GDM1 (cell line): Measurements from ENCODE around the gene NDOR1.

Experiments
- DNase-seq: peaks from one replicate; lab custom pipeline; 2025; lab: John Stamatoyannopoulos, UW

NDOR1 gene

DNA sequence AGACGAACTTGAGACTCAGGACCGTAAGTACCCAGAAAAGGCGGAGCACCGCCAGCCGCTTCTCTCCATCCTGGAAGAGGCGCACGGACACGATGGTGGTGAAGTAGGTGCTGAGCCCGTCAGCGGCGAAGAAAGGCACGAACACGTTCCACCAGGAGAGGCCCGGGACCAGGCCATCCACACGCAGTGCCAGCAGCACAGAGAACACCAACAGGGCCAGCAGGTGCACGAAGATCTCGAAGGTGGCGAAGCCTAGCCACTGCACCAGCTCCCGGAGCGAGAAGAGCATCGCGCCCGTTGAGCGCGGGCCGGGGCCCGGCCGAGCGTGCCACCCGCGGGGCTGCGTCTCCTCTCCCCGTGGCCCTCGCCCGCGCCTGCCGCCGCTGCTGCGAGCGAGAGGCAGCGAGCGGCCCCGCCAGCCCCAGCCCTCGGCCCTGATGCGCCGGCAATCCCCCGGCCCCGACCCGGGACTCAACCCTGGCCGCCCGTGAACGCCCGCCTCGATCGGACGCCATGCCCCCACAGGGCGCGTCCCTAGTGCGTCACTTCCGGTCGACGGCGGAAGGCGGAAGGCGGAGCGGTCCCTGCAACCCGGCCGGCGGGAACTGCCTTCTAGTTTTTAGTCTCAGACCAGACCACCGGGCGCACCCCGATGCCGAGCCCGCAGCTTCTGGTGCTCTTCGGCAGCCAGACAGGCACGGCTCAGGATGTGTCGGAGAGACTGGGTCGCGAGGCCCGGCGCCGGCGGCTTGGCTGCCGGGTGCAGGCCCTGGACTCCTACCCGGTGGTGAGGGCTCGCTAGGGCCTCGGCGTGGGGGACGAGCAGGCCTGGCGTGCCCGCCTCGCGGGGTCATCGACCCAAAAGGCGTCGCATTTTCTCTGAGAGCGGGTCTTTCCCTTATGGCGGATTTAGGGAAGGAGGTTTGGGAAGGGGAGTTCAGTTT lies at the start of gene NDOR1, which contains the start of gene TMEM203:
Gene NDOR1 (plus strand): TSS at position 575 of the 944 bp plus-strand sequence. CDS start 78 bp downstream, at position 653.
Gene TMEM203 (minus strand): TSS at position 523 of the 944 bp plus-strand sequence. CDS start 234 bp downstream, at position 289.
- peak; percentile 64 for DNase-seq

DNA sequence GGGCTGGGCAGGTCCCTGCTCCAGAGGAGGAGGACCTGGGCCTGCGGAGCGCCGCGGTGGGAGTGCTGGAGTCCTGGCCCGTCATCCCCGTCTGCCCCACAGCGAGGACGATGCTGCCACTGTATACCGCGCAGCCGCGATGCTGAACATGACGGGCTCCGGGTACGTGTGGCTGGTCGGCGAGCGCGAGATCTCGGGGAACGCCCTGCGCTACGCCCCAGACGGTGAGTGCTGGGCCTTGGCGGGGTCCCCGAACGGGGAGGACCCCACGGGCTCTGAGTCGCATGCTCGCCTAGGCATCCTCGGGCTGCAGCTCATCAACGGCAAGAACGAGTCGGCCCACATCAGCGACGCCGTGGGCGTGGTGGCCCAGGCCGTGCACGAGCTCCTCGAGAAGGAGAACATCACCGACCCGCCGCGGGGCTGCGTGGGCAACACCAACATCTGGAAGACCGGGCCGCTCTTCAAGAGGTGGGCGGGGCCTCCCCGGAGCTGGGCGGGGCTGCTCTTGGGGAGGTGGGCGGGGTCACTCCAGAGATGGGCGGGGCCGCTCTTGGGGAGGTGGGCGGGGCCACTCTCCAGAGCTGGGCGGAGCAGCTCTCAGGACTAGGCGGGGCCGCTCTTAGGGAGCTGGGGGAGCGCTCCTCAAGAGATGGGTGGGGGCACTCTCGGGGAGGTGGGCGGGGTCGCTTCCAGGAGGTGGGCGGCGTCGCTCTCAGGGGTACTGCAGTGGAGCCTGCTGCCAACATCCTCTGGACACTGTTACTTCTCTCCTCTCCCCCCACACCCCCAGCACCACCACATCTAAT lies 48.7 kb upstream of the NDOR1 start:
- no peak for DNase-seq

DNA sequence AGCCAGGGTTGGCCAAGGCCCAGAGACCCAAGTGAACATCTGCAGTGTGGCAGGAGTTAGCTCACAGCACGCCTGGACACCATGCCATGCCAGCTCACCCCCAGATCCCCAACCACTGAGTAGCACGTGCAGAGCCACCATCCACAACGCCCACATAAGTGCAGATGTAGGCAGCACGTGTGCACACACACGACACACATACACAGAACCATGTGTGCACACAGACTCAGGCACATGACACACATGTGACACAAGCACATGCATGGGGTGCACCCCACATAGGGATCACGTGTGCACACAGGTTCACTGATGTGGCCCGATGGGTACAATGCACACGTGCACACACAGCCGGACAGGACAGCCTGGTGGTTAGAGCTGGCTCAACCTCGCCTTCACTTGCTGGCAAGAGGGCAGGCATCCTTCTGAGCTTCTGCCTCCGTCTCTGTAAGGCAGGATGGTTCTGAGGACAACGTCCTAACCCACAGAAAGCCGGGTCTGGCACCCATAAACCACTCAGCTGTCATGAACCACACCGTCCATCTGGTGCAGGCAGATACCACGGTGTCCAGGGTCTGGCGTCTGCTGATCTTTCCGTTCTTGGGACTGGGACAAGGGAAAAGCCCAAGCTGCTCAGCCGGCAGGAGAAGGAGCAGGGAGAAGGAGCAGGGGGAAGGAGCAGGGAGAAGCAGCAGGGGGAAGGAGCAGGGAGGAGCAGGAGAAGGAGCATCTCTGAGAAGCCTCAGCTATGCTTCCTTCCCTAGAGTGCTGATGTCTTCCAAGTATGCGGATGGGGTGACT lies 47.7 kb upstream of the NDOR1 start:
- DNase-seq = no peak

DNA sequence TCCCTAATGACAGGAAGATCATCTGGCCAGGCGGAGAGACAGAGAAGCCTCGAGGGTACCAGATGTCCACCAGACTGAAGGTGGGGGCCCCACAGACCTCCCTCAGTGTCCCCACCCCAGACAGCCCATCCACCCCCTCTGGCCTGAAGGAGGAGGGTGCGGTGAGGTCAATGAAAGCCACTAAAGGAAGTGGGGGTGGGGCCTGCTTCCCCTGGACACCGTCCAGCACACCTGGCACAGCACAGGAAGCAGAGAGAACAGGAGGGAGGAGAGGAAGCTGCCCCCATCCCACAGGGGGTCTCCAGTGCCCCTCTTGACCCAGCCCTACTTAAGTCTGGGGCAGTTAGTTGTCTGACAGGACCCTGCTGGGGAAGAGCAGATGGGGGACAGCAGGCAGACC lies 46.9 kb upstream of the NDOR1 start:
- no peak for DNase-seq

DNA sequence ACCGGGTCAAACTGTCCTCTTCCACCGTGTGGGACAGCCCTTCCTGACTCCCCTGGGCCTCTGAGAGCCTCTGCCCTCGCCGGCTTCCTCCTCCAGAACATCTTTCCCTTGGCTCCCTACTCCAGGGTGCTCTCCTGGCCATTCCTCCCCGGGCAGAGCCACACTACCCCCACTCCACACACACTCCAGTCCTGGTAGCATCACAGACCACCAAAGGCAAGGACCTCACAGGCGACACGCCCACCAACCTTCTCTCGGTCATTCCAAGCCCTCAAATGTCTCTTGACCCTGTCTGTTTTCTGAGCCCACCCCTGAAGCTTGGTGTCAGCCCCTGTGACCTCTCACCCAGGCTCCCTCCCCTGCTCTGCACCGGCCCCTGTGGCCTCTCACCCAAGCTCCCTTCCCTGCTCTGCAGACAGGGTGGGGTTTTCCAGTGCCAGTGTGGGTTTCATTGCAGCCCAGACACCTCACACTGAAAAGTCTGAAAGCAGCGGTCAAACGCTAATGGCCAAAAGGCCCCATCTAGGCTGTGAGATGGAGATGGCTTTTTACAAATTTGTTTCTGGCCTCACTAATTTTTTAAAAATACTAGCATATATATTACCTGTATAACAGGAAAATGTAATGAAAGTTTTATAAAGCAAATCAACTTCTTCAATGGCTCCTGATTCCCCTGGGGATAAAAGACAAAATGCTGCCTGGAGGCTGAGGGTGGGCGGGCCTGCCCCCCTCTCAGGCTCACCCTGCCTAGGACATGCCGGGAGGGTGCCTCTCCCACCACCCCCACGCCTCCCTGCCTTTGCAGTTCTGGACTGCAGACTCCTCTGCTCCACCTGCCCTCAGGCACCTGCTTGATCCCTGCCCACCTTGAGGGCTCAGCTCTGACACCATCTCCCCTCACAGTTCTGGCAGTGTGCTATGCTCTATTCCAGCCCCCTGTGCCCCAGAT lies 46.1 kb upstream of the NDOR1 start:
- no peak for DNase-seq

DNA sequence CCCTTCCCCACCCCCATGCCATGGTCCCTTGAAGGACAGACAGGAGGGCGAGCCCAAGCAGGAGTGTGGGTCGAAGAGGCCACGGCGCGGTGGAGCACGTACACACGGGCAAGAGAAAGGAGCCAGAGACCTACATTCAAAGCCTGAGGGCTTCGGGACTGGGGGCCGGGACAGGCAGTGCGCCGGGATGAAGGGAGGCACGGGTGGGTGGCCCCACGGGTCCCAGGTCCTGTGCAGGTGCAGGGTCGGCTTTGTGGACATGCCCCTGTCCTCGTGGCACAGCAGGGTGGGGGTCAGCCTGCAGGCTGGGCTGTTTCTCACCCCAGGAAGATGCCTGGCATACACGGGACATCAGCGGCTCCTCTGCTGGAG lies 45.5 kb upstream of the NDOR1 start:
- no peak for DNase-seq

DNA sequence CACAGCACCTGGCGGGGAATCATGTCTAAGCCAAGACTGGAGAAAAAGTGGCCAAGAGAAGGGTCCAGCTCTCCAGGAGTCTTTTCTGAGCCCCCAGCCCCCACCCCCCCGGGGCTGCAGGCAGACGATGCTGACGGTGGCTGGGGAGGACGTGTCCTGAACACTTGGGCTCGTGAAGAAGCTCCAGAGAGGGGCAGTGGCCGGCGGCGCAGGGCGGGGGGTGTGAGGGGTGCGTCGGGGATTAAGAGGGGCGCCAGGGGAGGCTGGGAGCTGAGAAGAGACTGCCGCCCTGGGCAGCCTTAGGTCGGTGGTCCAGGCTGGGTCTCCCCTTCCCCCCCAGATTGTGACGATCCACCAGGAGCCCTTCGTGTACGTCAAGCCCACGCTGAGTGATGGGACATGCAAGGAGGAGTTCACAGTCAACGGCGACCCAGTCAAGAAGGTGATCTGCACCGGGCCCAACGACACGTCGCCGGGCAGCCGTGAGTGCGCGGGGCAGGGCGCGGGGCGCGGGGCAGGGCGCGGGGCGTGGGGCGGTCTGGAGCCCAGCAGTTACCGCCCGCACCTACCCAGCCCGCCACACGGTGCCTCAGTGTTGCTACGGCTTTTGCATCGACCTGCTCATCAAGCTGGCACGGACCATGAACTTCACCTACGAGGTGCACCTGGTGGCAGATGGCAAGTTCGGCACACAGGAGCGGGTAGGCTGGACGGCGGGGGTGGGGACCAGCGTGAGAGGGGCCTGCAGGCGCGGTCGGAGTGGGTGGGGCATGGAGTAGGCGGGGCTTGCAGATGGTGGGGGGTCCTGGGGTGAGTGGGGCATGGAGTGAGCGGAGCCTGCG lies 44.6 kb upstream of the NDOR1 start:
- no peak for DNase-seq

DNA sequence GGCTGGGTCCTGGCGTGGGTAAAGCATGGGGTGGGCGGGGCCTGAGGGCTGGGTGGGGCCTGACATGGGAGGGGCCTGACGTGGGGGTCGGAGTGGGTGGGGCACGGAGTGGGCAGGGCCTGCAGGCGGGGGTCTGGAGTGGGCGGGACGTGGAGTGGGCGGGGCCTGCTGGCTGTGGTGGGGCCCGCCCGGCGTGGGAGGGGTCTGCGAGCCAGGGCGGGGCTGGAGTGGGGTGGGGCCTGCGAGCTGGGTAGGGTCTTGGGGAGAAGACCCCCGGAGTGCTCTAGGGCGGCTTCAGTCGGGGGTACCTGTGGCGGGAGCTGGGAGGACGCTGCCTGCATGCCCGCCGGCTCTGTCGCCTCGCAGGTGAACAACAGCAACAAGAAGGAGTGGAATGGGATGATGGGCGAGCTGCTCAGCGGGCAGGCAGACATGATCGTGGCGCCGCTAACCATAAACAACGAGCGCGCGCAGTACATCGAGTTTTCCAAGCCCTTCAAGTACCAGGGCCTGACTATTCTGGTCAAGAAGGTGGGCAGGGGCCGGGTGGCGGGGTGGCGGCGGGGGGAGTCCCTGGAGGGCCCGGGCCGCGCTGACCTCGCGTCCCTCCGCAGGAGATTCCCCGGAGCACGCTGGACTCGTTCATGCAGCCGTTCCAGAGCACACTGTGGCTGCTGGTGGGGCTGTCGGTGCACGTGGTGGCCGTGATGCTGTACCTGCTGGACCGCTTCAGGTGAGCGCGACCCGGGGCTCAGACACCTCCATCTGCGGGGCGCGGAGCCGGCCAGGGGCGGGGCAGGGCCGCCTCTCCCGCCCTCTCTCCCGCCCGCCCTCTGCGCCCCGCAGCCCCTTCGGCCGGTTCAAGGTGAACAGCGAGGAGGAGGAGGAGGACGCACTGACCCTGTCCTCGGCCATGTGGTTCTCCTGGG lies 43.7 kb upstream of the NDOR1 start:
- no peak for DNase-seq

DNA sequence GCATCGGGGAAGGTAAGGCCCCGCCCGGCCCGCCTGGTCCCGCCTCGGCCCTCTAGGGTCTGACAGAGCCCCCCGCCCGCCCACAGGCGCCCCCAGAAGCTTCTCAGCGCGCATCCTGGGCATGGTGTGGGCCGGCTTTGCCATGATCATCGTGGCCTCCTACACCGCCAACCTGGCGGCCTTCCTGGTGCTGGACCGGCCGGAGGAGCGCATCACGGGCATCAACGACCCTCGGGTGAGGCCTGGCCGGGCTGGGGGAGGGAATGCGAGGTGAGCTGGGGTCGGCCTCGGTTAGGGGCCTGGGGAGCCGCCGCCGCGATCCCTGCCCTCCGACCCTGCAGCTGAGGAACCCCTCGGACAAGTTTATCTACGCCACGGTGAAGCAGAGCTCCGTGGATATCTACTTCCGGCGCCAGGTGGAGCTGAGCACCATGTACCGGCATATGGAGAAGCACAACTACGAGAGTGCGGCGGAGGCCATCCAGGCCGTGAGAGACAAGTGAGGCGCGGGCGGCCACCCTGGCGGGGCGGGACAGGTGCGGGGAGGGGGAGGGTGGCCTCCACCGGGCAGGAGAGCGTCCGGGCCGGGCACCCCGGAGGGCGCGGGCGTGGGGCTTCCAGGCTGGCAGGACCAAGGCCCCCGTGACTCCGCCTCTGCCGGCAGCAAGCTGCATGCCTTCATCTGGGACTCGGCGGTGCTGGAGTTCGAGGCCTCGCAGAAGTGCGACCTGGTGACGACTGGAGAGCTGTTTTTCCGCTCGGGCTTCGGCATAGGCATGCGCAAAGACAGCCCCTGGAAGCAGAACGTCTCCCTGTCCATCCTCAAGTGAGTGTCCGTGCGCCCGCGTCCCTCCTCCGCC lies 42.8 kb upstream of the NDOR1 start:
- DNase-seq = no peak

DNA sequence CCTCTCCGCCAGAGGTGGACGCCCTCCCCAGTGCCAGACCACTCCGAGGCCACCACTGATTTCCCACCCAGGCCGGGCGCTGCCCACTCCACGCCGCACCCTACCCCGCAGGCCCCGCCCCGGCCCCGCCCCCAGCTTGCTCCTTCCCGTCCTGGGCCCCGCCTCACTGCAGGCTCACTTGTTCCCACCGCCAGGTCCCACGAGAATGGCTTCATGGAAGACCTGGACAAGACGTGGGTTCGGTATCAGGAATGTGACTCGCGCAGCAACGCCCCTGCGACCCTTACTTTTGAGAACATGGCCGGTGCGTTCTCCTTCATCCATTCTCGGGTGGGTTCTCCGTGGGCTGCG lies 42.2 kb upstream of the NDOR1 start:
- DNase-seq = no peak

DNA sequence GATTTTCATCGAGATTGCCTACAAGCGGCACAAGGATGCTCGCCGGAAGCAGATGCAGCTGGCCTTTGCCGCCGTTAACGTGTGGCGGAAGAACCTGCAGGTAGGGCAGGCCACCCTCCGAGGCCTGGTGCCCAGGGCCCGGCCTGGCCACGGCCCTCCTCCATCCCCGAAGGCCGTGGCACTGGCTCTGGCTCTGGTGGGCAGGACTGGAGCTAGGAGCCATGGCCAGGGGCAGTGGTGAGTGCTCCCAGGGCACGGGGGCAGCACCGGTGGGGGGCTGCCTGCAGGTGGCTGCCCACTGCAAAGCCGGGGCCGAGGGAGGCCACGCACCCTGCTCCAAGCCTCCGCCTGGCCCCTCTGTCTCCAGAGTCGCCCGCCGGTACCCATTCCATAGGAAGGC lies 41.7 kb upstream of the NDOR1 start:
- DNase-seq = no peak

DNA sequence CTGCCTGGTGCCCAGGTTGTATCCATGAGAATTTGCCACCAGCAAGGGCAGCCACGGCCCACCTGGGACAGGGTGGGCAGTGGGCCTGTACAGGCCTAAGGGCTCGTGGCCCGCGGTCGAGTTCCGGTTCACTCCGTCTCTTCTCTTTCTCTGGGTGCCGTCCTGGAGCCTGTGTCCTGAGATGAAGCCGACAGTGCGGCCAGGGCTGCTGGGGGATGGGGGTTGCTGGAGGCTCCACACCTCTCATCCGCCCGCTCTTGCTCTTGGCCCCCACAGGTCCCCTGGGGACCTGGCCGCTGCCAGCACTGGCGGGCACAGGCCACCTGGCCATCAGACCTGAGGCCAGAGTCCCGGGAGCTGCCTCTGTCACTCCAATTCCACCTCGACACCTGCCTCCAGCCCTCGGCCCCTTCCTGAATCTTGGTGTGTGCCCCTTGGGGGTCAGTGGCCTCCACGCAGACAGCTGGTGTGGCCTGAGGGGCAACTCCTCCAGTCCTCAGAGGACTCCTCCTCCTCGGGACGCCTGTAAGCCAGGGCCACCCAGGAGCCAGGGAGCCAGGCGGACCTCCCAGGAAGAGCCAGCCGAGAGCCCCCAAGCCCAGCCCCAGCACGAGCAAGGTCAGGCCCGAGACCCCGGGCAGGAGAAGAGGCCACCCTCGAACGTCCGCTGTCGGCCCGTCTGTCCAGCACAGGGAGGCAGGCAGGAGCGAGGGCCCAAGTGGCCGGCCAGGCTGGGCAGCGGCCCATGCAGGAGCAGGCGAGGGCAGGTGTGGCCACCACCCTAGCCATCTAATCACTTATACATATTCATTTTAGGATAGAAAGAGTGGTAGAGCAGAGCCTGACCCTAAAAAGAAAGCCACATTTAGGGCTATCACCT lies 40.9 kb upstream of the NDOR1 start:
- DNase-seq = no peak

DNA sequence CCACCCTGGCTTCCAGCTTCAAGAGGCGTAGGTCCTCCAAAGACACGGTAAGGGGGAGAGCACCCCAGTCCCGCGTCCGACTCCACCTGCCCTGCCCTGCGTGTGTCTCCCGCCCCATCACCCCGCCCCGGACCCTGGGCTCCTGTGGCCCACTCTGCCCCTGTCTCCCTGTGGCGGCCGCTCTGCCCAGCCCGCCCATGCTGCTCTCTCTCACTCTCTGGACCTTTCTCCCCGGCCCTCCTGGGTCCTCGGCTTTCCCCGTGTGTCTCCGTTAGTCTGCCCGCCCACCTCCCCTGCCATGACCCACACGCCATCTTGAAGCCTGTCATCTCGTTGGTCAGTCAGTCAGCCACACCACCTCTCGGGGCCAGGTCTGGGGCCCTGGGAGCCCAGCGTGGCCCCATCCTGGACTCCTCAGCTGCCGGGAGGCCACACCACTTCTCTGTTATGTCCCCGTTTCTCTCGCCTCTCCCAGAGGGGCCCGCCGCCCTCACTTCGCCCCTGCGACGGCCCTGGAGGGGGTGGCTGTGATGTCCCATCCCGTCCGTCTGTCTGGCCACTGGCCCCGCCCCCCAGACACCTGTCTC lies 40.2 kb upstream of the NDOR1 start:
- DNase-seq = no peak

DNA sequence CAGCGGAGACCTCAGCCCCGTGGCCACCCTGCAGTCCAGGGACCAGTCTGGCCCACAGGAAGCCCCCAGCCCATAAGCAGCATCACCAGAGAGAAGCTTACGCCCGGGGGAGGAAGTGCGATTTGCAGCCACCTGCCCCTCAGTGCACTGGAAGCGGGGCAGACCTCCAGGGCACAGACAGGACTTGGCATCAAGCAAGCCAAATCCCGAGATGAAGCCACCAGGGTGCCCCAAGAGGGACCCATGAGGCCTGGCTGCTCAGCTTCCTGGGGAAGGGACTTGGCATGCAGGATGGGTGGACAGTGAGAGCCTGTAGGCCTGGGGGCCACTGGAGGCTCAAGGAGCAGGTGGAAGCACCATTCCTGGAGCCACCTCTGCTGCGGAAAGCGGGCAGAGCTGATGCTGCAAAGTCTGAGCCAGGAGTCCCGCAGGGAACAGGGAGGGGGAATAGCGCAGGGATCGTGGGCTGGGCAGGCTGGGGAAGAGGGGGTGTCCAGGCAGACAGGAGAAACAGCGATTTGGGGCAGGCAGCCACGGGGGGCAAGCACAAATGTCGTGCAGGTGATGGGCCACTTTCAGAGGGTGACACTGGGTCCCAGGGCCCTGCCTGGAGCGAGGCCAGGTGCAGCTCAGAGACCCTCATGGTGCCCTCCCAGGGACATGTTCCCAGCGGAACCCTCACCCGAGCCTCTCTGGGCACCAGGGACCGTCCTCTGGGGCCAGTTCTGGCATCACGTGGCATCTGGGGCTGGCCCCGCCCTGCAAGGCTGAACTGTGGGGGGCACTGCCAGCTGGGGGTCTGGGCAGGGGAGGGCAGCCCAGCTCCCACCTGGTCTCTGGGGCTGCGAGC lies 38.9 kb upstream of the NDOR1 start:
- no peak for DNase-seq

DNA sequence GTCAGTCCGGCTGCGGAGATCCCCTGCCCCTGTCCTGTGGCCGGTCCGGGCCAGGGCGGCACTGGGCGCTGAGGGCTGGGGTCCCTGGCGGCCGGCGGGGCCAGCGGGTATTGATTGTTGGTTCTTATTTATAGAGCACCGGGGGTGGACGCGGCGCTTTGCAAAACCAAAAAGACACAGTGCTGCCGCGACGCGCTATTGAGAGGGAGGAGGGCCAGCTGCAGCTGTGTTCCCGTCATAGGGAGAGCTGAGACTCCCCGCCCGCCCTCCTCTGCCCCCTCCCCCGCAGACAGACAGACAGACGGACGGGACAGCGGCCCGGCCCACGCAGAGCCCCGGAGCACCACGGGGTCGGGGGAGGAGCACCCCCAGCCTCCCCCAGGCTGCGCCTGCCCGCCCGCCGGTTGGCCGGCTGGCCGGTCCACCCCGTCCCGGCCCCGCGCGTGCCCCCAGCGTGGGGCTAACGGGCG lies 38.2 kb upstream of the NDOR1 start:
- no peak for DNase-seq
